ENCODE measurements around the gene EIPR1. TPM values are rescaled to one million over a fixed set of nuclear protein-coding genes. Genes with fewer than 3 reads are reported as not detected.
A peak's percentile ranks its signal among the peaks of the same experiment; 100 is the strongest.

Gene EIPR1
- total and polyA plus RNA-seq, 2 of the 13 experiments (the other 11 are each of a cell fraction or from before 2014, with no cell fraction given) = 70.0 to 96.3 TPM

DNA sequence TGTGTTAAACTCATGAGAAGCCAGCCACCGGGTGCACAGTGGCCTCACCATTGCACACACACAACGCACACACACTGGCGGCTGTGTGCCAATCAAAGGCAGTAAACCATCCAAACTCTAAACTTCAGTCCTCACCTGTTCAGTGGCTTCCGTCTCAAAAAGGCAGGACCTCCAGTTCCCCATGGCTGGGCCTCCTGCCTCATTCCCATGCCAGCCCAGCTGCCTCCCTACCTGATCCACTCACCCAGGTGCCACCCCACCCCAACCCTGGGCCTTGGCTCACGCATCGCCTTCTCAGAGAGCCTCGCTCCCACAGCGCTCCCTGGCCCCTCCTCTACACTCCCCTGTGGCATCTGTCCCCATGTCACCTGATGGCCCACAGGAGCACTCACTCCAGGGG lies 190.9 kb downstream of the EIPR1 start:
- 97% methylated on average over 8 of the region's 8 CpGs for WGBS (ENCODE audit: low lambda C conversion rate)
- in situ Hi-C loops (cut with HindIII; ENCODE audit: extremely low pct_ligation_motif_present, low pct_unique_long_range_greater_than_20kb) = no loop called here

DNA sequence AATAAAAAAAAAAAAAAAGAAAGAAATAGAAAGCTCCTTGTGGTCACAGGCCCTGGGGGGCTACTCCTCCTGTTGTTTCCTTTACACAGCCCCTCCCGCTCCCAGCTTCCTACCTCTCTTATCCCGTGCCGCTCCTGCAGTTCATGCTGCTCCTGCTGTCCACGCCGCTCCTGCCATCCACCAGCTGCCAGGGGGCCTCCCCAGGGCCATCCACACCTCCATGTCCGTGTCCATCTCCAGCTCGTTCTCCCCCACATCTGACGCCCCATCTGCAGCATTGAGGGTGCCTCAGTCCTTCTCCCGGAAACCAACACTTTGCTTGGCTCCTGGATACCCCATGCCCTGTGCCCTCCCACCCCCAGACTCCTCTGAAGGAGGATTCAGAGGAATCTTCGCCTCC lies 191.7 kb downstream of the EIPR1 start:
- FAIRE-seq = no peak
- no peaks in the 10 kb centered on the region for H4K20me1 ChIP-seq (ENCODE audit: insufficient read depth, low read length)
- no peak for DNase-seq (ENCODE audit: low spot score)
- ATAC-seq = no peak
- no peak overlapping the region for H3K4me3 ChIP-seq (replicated peaks in 1 of 3; ENCODE audit: insufficient read depth in 1 of 3, low read depth in 2 of 3, low read length in 3 of 3)
- 97% methylated on average over 10 of the region's 10 CpGs for WGBS (ENCODE audit: low lambda C conversion rate)
- POLR2A ChIA-PET = no interaction called here
- H3K36me3 ChIP-seq (replicated peaks in 1 of 2; ENCODE audit: control insufficient read depth in 1 of 2, insufficient read depth in 2 of 2, low read length in 2 of 2) = peaks cover 12 to 16% of the 10 kb centered on the region in 2 experiments; a peak in 4 of 5 replicates
- BruUV-seq (replicated peaks) = no TSS peak
- H3K9ac ChIP-seq (ENCODE audit: insufficient read depth, low read depth, low read length) = no peak overlapping the region
- intact Hi-C loops (cut with micrococcal nuclease; ENCODE audit: unreplicated experiment) = no loop called here
- no peaks in the 10 kb centered on the region for H3K27me3 ChIP-seq (ENCODE audit: control insufficient read depth in 1 of 2, insufficient read depth in 2 of 2, low read length in 2 of 2)
- no peak overlapping the region for H3K27ac ChIP-seq (ENCODE audit: extremely low read length, insufficient read depth, low read length)
- in situ Hi-C loops (cut with HindIII; ENCODE audit: extremely low pct_ligation_motif_present, low pct_unique_long_range_greater_than_20kb) = no loop called here
- no peaks in the 10 kb centered on the region for H3K4me1 ChIP-seq (ENCODE audit: insufficient read depth, low read length)
- no peak overlapping the region for H3K4me2 ChIP-seq (ENCODE audit: low read depth, low read length)
- H3K9me3 ChIP-seq (ENCODE audit: low read length) = no peaks in the 10 kb centered on the region
- no peaks in the 10 kb centered on the region for H3K79me2 ChIP-seq (ENCODE audit: insufficient read depth, low read length)
- CTCF ChIA-PET (ENCODE audit: low intra/inter-chr PET ratio, low total read pairs) = no interaction called here
- H2AFZ ChIP-seq (ENCODE audit: low read length) = no peak overlapping the region
- TF ChIP-seq U2AF2 (IDR thresholded peaks at IDR 0.05; ENCODE audit: low read depth, low read length) = no peak
- TF ChIP-seq RBM22 (optimal IDR thresholded peaks at IDR 0.05; ENCODE audit: low read length) = peak; percentile 72

More for the DNA sequence above, 190.9 kb downstream of the EIPR1 start:
- Histone ChIP-seq H3K27ac (ENCODE audit: extremely low read length, insufficient read depth, low read length) (no peak overlapping the region), H2AFZ (ENCODE audit: low read length) (no peak overlapping the region), H3K9ac (ENCODE audit: insufficient read depth, low read depth, low read length) (no peak overlapping the region), H3K79me2 (ENCODE audit: insufficient read depth, low read length) (no peaks in the 10 kb centered on the region), H3K36me3 (replicated peaks in 1 of 2; ENCODE audit: control insufficient read depth in 1 of 2, insufficient read depth in 2 of 2, low read length in 2 of 2) (peaks cover 17 to 18% of the 10 kb centered on the region in 2 experiments; a peak in 4 of 5 replicates), H3K4me3 (replicated peaks in 1 of 3; ENCODE audit: insufficient read depth in 1 of 3, low read depth in 2 of 3, low read length in 3 of 3) (no peak overlapping the region), H3K4me1 (ENCODE audit: insufficient read depth, low read length) (no peaks in the 10 kb centered on the region), H4K20me1 (ENCODE audit: insufficient read depth, low read length) (no peaks in the 10 kb centered on the region), H3K4me2 (ENCODE audit: low read depth, low read length) (no peak overlapping the region), H3K27me3 (ENCODE audit: control insufficient read depth in 1 of 2, insufficient read depth in 2 of 2, low read length in 2 of 2) (no peaks in the 10 kb centered on the region), H3K9me3 (ENCODE audit: low read length) (no peaks in the 10 kb centered on the region)
- FAIRE-seq (no peak), ATAC-seq (peak; percentile 7; the same call in 1 of the 3 replicates), DNase-seq (ENCODE audit: low spot score) (no peak)
- intact Hi-C loops (cut with micrococcal nuclease; ENCODE audit: unreplicated experiment) = no loop called here
- no peak for TF ChIP-seq HOXA5 (CRISPR knock-in tag; IDR thresholded peaks at IDR 0.05)
- TF ChIP-seq ZNF33A (CRISPR knock-in tag; IDR thresholded peaks at IDR 0.05; ENCODE audit: borderline replicate concordance) = no peak
- no peak for TF ChIP-seq SAP130 (CRISPR knock-in tag; IDR thresholded peaks at IDR 0.05; ENCODE audit: low read depth)
- TF ChIP-seq JUN (CRISPR knock-in tag; IDR thresholded peaks at IDR 0.05) = no peak
- no peak for TF ChIP-seq SRY (CRISPR knock-in tag; IDR thresholded peaks at IDR 0.05)
- TF ChIP-seq PCBP2 (optimal IDR thresholded peaks at IDR 0.05; ENCODE audit: low read depth, low read length, poor library complexity, severe bottlenecking) = no peak
- no peak for TF ChIP-seq DR1 (CRISPR knock-in tag; IDR thresholded peaks at IDR 0.05)
- no peak for TF ChIP-seq CENPX (CRISPR knock-in tag; IDR thresholded peaks at IDR 0.05)
- no peak for TF ChIP-seq ZZZ3 (CRISPR knock-in tag; IDR thresholded peaks at IDR 0.05; ENCODE audit: borderline replicate concordance)
- TF ChIP-seq NPAS2 (CRISPR knock-in tag; IDR thresholded peaks at IDR 0.05; ENCODE audit: borderline replicate concordance) = no peak
- no peak for TF ChIP-seq ZSCAN12 (CRISPR knock-in tag; IDR thresholded peaks at IDR 0.05)
- TF ChIP-seq ZNF879 (CRISPR knock-in tag; IDR thresholded peaks at IDR 0.05) = no peak
- no peak for TF ChIP-seq ZKSCAN1 (IDR thresholded peaks at IDR 0.05; ENCODE audit: low read length)
- TF ChIP-seq RAD21 (CRISPR knock-in tag; IDR thresholded peaks at IDR 0.05) = no peak
- ChIA-PET CTCF (ENCODE audit: low intra/inter-chr PET ratio, low total read pairs) (no interaction called here), POLR2A (no interaction called here)
- no TSS peak for BruUV-seq (replicated peaks)

Data from HepG2 (cell line).